ENCODE data around the gene SREK1.

- TF ChIP-seq CTCF (IDR thresholded peaks at IDR 0.05) (no peak), ZFX (IDR thresholded peaks at IDR 0.05; ENCODE audit: borderline replicate concordance) (no peak)
These were observed 20.1 kb downstream of the SREK1 start for GRCh38 chr5:66164044-66164790.

Data from 22Rv1 (cell line).